Endothelial cell of umbilical vein (primary cell): Measurements from ENCODE around the gene PM20D1. TPM values are rescaled to one million over a fixed set of nuclear protein-coding genes. Genes with fewer than 3 reads are reported as not detected.

Experiments
- BruUV-seq: library from RNA; stranded (reverse); fragments of 400-500 nt; replicated peaks from 2 replicates; lab custom pipeline; 2021; lab: Mats Ljungman, UMichigan
- CTCF ChIA-PET: fragments of 300-600, 350-600 bp; sonication (Branson Sonifier 250); formaldehyde crosslinking; loops from one replicate; lab custom pipeline; 2021; ENCODE audit warnings: antibody characterized with exemption, inconsistent platforms; lab: Charles Lee
- POLR2A ChIA-PET: fragments of 300-600, 350-600 bp; sonication (Branson Sonifier 250); formaldehyde crosslinking; loops from one replicate; lab custom pipeline; 2021; ENCODE audit warnings: antibody characterized with exemption, inconsistent platforms; lab: Charles Lee
- DNase-seq: peaks from one replicate; pipeline ENCODE4 v3.0.0-alpha.2; 2011; ENCODE audit warnings: low read depth, low spot score
- FAIRE-seq: peaks from 2 replicates; lab custom pipeline; 2011; peaks lifted over from hg19 to GRCh38; lab: Jason Lieb, UNC
- H2AFZ ChIP-seq: 2 replicates; pipeline ENCODE4 v1.6.0; 2012; ENCODE audit warnings: low read depth, low read length, control low read depth, inconsistent platforms
- H3K27ac ChIP-seq: 2 replicates; pipeline ENCODE4 v1.5.1; 2011; ENCODE audit warnings: low read depth, mild to moderate bottlenecking, control low read depth, low read length, moderate library complexity; ENCODE audit not compliant: insufficient read depth
- H3K27me3 ChIP-seq, 2 experiments: 2 replicates each; pipeline versions ENCODE4 v1.6.0 to v1.6.1; 2011; ENCODE audit warnings: low read length in 2 of 2, mixed read lengths in 1 of 2; ENCODE audit not compliant: control insufficient read depth in 2 of 2, insufficient read depth in 2 of 2
- H3K36me3 ChIP-seq, 2 experiments: 2 replicates in 1 of 2; 3 replicates in 1 of 2; pipeline ENCODE4 v1.5.1; 2011; ENCODE audit warnings: low read length in 2 of 2, mild to moderate bottlenecking in 1 of 2, moderate library complexity in 1 of 2; ENCODE audit not compliant: control insufficient read depth in 2 of 2, insufficient read depth in 2 of 2; ENCODE audit errors: extremely low read depth in 1 of 2
- H3K4me1 ChIP-seq: 3 replicates; pipeline ENCODE4 v1.5.1; 2011; ENCODE audit warnings: mild to moderate bottlenecking, low read length; ENCODE audit not compliant: control insufficient read depth, insufficient read depth; ENCODE audit errors: extremely low read depth
- H3K4me2 ChIP-seq: 2 replicates; pipeline ENCODE4 v1.6.1; 2011; ENCODE audit warnings: low read length, control low read depth, mixed read lengths; ENCODE audit not compliant: insufficient read depth
- H3K4me3 ChIP-seq, 3 experiments: fragments of 200-600 bp in 1 of 3; sonication (generic), shearing (Covaris generic) in 1 of 3; replicated peaks in 1 of 3; 2 replicates each; pipeline ENCODE4 v1.5.1; 2011 to 2016; ENCODE audit warnings: control low read depth in 3 of 3, low read length in 3 of 3, mild to moderate bottlenecking in 2 of 3, inconsistent platforms in 1 of 3, low read depth in 1 of 3, moderate library complexity in 1 of 3; ENCODE audit not compliant: insufficient read depth in 1 of 3
- H3K79me2 ChIP-seq: 2 replicates; pipeline ENCODE4 v1.6.0; 2012; ENCODE audit warnings: low read length, inconsistent platforms; ENCODE audit not compliant: control insufficient read depth, insufficient read depth
- H3K9ac ChIP-seq: replicated peaks from 2 replicates; pipeline ENCODE3; 2011; ENCODE audit warnings: low read length, control low read depth; ENCODE audit not compliant: insufficient read depth; ENCODE audit errors: extremely low read depth
- H3K9me1 ChIP-seq: replicated peaks from 3 replicates; pipeline ENCODE4 v1.6.0; 2011; ENCODE audit warnings: mild to moderate bottlenecking, low read length; ENCODE audit not compliant: control insufficient read depth, insufficient read depth; ENCODE audit errors: extremely low read depth
- H3K9me3 ChIP-seq: replicated peaks from 2 replicates; pipeline ENCODE4 v1.5.1; 2012; ENCODE audit warnings: low read length, inconsistent platforms; ENCODE audit not compliant: control insufficient read depth, insufficient read depth
- H4K20me1 ChIP-seq: replicated peaks from 2 replicates; pipeline ENCODE3; 2011; ENCODE audit warnings: mild to moderate bottlenecking, low read length; ENCODE audit not compliant: control insufficient read depth, insufficient read depth; ENCODE audit errors: extremely low read depth
- CTCF ChIP-seq, 2 donors: IDR thresholded peaks; 1 replicate in 1 of 2; 2 replicates in 1 of 2; pipeline ENCODE4 v1.5.1; 2011; ENCODE audit warnings: low read length in 2 of 2, mild to moderate bottlenecking in 2 of 2, moderate library complexity in 2 of 2, control low read depth in 1 of 2, inconsistent platforms in 1 of 2, low read depth in 1 of 2; ENCODE audit not compliant: insufficient read depth in 1 of 2; ENCODE audit errors: extremely low read depth in 1 of 2
- EZH2 ChIP-seq: IDR thresholded peaks from 2 replicates; pipeline ENCODE4 v1.6.1; 2012; ENCODE audit warnings: borderline replicate concordance, low read depth, mild to moderate bottlenecking, moderate library complexity, low read length, inconsistent platforms; ENCODE audit not compliant: severe bottlenecking
- FOS ChIP-seq: IDR thresholded peaks from 2 replicates; pipeline ENCODE4 v1.6.1; 2011; ENCODE audit warnings: mild to moderate bottlenecking, low read length, moderate library complexity, borderline replicate concordance; ENCODE audit not compliant: insufficient read depth
- GATA2 ChIP-seq: IDR thresholded peaks from 2 replicates; pipeline ENCODE4 v1.7.0; 2011; ENCODE audit warnings: low read depth, mild to moderate bottlenecking, moderate library complexity, mixed read lengths, low read length; ENCODE audit not compliant: insufficient read length, insufficient read depth
- JUN ChIP-seq: IDR thresholded peaks from 2 replicates; pipeline ENCODE4 v1.6.1; 2011; ENCODE audit warnings: borderline replicate concordance, low read depth; ENCODE audit not compliant: insufficient read length, insufficient read depth
- MAX ChIP-seq: IDR thresholded peaks from 2 replicates; pipeline ENCODE4 v1.6.1; 2011; ENCODE audit not compliant: insufficient read depth, insufficient read length
- MYC ChIP-seq: IDR thresholded peaks from one replicate; pipeline ENCODE4 v1.6.1; 2011; ENCODE audit warnings: mild to moderate bottlenecking, low read depth, low read length
- POLR2A ChIP-seq: IDR thresholded peaks from 2 replicates; pipeline ENCODE4 v1.6.1; 2012; ENCODE audit warnings: low read depth, mild to moderate bottlenecking, control low read depth, low read length
- POLR2AphosphoS5 ChIP-seq: IDR thresholded peaks from 2 replicates; pipeline ENCODE4 v1.6.1; 2012; ENCODE audit warnings: low read depth, mild to moderate bottlenecking, control low read depth, low read length, moderate library complexity; ENCODE audit not compliant: insufficient read depth
- dilution Hi-C: fragments of 300-500 bp; cut with MboI; formaldehyde crosslinking; loops from one replicate; pipeline ENCODE4 v1.15.0; 2019; ENCODE audit warnings: low sequenced_read_pairs; ENCODE audit not compliant: extremely low pct_ligation_motif_present
- intact Hi-C: fragments of 100-400 bp; cut with micrococcal nuclease; formaldehyde crosslinking; loops from one replicate; pipeline ENCODE4 v1.10.0; 2022
- polyA plus RNA-seq, 4 experiments: library from polyadenylated mRNA; depleted of rRNA in 3 of 4; stranded (reverse) in 3 of 4; unstranded in 1 of 4; fragments of >200 nt; gene quantifications; 2 replicates each; pipeline versions ENCODE4 v1.2.1 to v1.2.3, GENCODE V29; 2011 to 2012; ENCODE audit warnings: missing spikeins in 1 of 4
- total RNA-seq: library from RNA; stranded (reverse); gene quantifications from 2 replicates; pipeline ENCODE4 v1.2.3, GENCODE V29; 2021

The PM20D1 gene
- total and polyA plus RNA-seq, 2 donors (not counting 3 experiments of a cell fraction or from before 2014, with no cell fraction given): 0.11 TPM; not detected in 1

GRCh38 chr1:205804605-205805004, 45.3 kb downstream of the PM20D1 start:
- H3K9me1 ChIP-seq: no peaks in the 10 kb centered on the region
- no peak overlapping the region for H2AFZ ChIP-seq
- no peak overlapping the region for H3K9ac ChIP-seq
- TF ChIP-seq MYC (no peak), FOS (no peak), JUN (no peak), POLR2A (no peak)
- intact Hi-C loops: no loop called here
- H3K9me3 ChIP-seq: no peaks in the 10 kb centered on the region
- FAIRE-seq (no peak), DNase-seq (no peak)
- no peaks in the 10 kb centered on the region for H4K20me1 ChIP-seq
- no peaks in the 10 kb centered on the region for H3K79me2 ChIP-seq
- POLR2A ChIA-PET: no interaction called here
- no TSS peak for BruUV-seq
- H3K27ac ChIP-seq: no peak overlapping the region
- H3K4me1 ChIP-seq: no peaks in the 10 kb centered on the region
- CTCF ChIA-PET: interaction anchor here (0.9 to 3.1 kb wide), 5 partner anchors 8 to 173 kb away, joined by 3 to 16 read pairs (median 9); no protein-coding TSS in a partner anchor
- H3K36me3 ChIP-seq: peaks cover 0 to 10% of the 10 kb centered on the region in 2 experiments
- H3K4me3 ChIP-seq: no peak overlapping the region
- no peak overlapping the region for H3K4me2 ChIP-seq
- no peaks in the 10 kb centered on the region for H3K27me3 ChIP-seq
- dilution Hi-C loops: no loop called here

DNA sequence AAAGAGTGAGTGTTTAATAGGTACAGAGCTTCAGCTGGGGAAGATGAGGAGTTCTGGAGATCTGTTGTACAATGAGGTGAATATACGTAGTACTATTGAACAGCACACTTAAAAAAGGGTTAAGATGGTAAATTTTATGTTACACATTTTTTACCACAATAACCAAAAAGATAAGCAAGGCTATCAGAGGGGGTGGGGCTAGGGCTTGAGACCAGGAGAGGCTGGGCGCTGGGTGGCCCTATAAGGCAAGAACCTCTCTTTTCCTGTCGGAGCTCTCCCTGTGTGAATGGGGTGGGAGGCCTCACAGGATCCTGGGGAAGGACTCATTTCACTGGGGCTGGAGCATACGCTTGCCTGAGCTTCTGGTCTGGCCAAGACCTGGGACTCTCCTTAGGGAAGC, 45.9 kb downstream of the PM20D1 start:
- no peaks in the 10 kb centered on the region for H3K9me3 ChIP-seq
- peaks cover 0 to 16% of the 10 kb centered on the region in 2 experiments for H3K36me3 ChIP-seq
- BruUV-seq: no TSS peak
- FAIRE-seq (no peak), DNase-seq (no peak)
- ChIA-PET POLR2A (no interaction called here), CTCF (interaction anchor here (0.9 to 3.1 kb wide), 4 partner anchors 8 to 174 kb away, joined by 3 to 16 read pairs (median 10); no protein-coding TSS in a partner anchor)
- no peak overlapping the region for H2AFZ ChIP-seq
- no peaks in the 10 kb centered on the region for H4K20me1 ChIP-seq
- no peak overlapping the region for H3K4me3 ChIP-seq
- no peaks in the 10 kb centered on the region for H3K79me2 ChIP-seq
- no peak overlapping the region for H3K27ac ChIP-seq
- dilution Hi-C loops (no loop called here), intact Hi-C loops (no loop called here)
- H3K27me3 ChIP-seq: no peaks in the 10 kb centered on the region
- H3K9ac ChIP-seq: no peak overlapping the region
- TF ChIP-seq MAX (no peak), POLR2AphosphoS5 (no peak), FOS (no peak), MYC (no peak), JUN (no peak), GATA2 (no peak), CTCF (IDR thresholded peaks at IDR 0.05; ENCODE audit: extremely low read depth in 1 of 2, insufficient read depth in 1 of 2, low read depth in 1 of 2, low read length in 2 of 2) (no peak), EZH2 (no peak), POLR2A (no peak)
- no peak overlapping the region for H3K4me2 ChIP-seq
- H3K4me1 ChIP-seq: no peaks in the 10 kb centered on the region
- H3K9me1 ChIP-seq: no peaks in the 10 kb centered on the region
